Kidney capillary endothelial cell (primary cell): ENCODE data around the gene GTPBP10.
A peak's percentile ranks its signal among the peaks of the same experiment; 100 is the strongest.
"Not testable (repeated sequence)": the region's sequence is repeated elsewhere in the genome, so short reads cannot be mapped to it uniquely, and the experiment has no call there.

ENCODE experiments used
- DNase-seq: peaks from one replicate; pipeline ENCODE4 v3.0.0-alpha.2; 2018; ENCODE audit warnings: low spot score

GTPBP10 gene, protein sequence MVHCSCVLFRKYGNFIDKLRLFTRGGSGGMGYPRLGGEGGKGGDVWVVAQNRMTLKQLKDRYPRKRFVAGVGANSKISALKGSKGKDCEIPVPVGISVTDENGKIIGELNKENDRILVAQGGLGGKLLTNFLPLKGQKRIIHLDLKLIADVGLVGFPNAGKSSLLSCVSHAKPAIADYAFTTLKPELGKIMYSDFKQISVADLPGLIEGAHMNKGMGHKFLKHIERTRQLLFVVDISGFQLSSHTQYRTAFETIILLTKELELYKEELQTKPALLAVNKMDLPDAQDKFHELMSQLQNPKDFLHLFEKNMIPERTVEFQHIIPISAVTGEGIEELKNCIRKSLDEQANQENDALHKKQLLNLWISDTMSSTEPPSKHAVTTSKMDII

GRCh38 chr7:90346336-90347125 is at the start of gene GTPBP10:
TSS of gene GTPBP10 (plus strand) at chr7:90346716. CDS start at chr7:90346742, 26 bp downstream.
- DNase-seq, result peak; percentile 92

DNA sequence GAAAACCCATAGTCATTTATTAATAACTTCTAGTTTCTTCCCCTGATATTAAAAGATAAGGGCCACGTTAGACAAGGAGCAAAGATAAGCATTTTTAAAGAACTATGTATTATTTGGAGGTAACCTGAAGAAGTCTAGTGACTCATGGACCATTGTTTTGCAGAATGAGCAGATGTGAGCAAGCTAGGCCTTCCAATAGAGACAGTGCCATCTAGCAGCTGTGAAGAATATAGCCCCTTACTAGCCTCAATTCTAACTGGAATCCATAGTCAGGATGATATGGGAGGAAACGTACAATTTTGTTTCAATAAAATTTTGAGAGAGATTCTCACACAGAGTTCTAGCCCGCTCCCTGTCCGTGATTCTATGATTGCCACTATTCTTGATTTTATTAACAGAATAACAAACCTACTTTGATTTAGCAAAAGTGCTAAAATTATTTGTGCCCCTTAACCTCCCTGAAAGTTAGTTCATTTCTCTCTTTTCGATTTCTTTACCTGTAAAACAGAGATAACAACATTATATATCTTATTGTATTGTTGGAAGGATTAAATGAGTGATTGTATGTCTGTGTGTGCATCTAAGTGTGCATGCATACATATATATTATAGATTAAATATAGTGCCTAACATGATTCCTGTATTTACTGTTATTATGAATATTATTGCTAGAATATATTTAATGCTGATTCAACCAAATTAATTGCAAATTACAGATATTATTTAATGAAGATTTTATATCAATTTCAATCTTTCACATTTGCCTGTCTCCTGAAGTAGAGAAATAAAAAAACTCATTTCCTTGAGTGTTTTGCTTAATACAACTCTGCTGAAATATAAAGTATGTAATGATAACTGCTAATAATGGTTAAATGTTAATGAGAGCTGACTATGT is 48.1 kb upstream of the GTPBP10 start:
- DNase-seq, result peak; percentile 63

DNA sequence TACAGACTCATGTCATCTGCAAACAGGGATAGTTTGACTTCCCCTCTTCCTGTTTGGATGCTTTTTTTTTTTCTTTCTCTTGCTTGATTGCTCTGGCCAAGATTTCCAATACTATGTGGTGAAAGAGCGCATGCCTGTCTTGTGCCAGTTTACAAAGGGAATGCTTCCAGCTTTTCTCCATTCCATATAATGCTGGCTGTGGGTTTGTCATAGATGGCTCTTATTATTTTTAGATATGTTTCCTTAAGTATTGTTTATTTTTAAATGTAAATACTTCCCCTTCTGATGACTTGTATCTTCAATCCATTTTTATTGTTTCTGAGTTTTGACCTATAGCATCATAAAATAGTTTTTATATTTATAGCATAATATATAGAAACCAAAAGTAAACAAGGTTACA is 43.3 kb upstream of the GTPBP10 start:
- no peak for DNase-seq

GRCh38 chr7:90309872-90310271 is 36.6 kb upstream of the GTPBP10 start:
- DNase-seq, result no peak

GRCh38 chr7:90311175-90311574 is 35.3 kb upstream of the GTPBP10 start:
- no peak for DNase-seq

- peak; percentile 20 for DNase-seq
Measured at GRCh38 chr7:90312745-90313144, 33.8 kb upstream of the GTPBP10 start.

GRCh38 chr7:90313907-90314306 is 32.6 kb upstream of the GTPBP10 start:
- DNase-seq, result no peak

- DNase-seq, result no peak
Measured at GRCh38 chr7:90320014-90320413, 26.5 kb upstream of the GTPBP10 start.

DNA sequence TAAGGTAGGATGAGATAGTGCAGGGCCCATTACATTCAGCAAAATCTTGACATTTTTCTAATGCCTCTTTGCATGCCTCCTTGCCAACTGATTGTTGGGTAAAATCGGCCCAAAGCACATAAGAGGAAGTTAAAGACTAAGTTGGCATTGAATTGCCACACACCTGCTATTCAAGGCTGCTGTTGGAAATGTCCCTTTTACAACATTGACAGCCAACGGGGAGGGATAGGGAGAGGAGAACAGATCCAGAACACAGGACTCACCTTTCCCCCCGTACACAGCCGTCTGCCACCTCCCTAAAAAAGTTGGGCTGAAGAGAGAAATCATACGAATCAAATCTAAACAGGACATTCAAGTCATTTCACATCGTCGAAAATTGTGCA is 26.1 kb upstream of the GTPBP10 start:
- no peak for DNase-seq

DNA sequence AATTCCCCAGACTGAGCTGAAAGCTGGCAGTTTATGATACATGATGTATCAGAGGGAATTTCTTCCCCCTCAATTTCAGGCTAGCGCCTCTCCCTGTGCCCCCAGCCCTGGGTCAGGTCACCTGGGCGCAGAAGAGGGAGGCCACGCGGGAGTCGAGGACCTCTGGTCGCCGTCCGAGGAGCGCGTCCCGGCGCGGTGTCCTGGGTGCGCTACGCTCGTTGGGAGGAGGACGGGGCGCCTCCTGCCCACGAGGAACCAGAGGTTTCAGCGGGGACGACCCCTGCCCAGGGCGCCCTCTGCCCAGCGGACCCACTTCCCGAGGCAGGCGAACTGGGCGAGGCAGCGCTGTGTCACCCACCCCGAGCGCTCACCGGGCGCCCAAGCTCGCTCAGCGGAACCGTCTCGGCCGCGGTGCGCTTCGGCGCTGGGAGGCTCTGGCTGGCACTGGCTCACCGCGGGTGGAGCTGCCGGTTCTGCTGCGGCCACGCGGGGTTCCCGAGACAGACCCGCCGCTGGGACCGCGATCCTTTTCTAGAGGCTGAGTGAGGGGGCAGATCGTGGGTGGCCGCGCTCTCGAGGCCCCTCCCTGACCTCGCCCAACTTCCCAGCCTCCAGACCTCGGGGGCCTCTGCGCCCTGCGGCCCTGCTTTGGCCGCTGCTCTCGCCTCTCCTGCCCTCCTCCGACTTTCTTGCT is 25.6 kb upstream of the GTPBP10 start, which contains the start of gene FAM237B:
Gene FAM237B (minus strand): TSS at position 504 of the 694 bp plus-strand sequence. CDS start 1,556 bp downstream, outside the sequence.
- DNase-seq, result no peak

DNA sequence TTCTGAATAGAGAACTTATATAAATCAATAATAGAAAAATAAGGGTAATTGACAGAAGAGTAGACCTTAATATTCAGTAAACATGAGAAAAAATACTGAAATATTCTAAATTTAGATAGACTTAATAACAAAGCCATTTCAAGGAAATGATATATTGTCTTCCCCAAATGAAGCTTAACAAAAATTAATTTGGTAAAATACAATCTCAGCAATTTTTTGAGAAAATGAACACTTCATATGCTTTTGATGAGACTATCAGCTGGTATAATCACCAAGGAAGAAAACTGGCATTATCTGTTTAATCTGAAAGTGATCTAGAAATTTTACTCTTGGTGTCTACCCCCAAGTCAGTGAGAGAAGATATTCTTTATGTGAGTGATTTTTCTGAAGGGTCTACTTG is 23.7 kb upstream of the GTPBP10 start:
- no peak for DNase-seq

GRCh38 chr7:90326500-90326899 is 20.0 kb upstream of the GTPBP10 start:
- DNase-seq, result no peak

GRCh38 chr7:90334193-90334843 is 12.2 kb upstream of the GTPBP10 start:
- no peak for DNase-seq

GRCh38 chr7:90334926-90335325 is 11.6 kb upstream of the GTPBP10 start:
- not testable (repeated sequence) for DNase-seq

- no peak for DNase-seq
Measured at GRCh38 chr7:90337106-90337505, 9.4 kb upstream of the GTPBP10 start.

DNA sequence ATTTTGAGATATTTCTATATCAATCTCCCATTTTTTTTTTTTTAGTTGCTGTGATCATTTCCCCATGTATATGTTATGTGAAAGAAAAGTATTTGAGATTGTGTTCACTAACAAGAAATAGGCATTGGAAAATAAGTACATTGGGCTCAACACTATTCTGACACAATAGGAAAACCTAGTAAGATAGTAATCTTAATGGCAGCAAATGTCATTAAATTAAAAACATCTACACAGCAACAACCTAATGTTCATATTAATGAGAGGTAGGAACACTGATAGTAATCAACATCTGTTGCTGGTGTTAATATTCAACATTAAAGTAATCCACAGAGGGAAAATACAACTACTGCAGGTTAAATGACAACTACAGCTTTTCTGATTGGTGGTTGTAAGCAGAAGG is 1.5 kb upstream of the GTPBP10 start:
- DNase-seq, result no peak

- DNase-seq, result peak; percentile 26
Measured at GRCh38 chr7:90345595-90346335, 751 bp upstream of the GTPBP10 start.

DNA sequence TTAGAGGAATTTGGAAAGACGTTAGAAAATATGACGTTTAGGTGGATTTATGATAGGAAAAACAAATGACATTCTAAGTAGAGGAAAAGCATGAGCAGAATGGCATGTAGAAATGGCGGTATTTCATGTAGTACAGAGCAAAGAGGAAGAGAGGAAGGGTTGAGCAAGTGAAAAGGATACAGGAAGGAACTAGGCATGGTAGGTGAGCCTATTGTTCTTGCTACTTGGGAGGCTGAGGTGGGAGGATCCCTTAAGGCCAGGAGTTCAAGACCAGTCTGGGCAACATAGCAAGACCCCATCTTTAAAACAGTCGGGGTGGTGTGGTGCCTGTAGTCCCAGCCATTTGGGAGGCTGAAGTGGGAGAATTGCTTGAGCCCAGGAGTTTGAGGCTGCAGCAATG is 1.2 kb downstream of the GTPBP10 start:
- DNase-seq, result no peak

GRCh38 chr7:90349305-90349704 is 2.8 kb downstream of the GTPBP10 start:
- DNase-seq, result no peak

- not testable (repeated sequence) for DNase-seq
Measured at GRCh38 chr7:90350032-90350431, 3.5 kb downstream of the GTPBP10 start.
